ENCODE results near the gene ADD2. TPM values are rescaled to one million over a fixed set of nuclear protein-coding genes. Genes with fewer than 3 reads are reported as not detected.

ADD2 gene
- total RNA-seq, 1 experiment from 2014 or later, result 124 TPM

DNA sequence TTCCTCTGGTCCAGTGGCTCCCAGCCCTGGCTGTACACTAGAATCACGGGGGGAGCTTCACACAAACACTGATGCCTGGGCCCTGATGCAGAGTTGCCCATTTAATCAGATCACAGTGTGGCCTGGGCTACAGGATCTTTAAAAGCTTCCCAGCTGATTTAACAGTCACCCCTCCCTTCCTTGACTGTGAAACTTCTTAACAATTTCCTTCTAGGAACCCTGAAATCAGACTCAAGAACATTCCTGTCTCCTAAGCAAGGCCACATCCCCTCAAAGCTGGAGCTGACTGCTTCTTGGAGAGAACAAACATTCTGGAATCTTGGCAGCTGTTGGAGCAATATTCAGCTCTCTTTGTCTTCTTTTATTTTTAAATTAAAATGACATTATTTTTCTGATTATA is 88.7 kb downstream of the ADD2 start:
- no peak overlapping the region for H3T11ph ChIP-seq (ENCODE audit: low read length)
- H2AFZ ChIP-seq (ENCODE audit: low read length), result no peak overlapping the region
- no peak overlapping the region for H3K4ac ChIP-seq (ENCODE audit: low read depth, low read length)
- no peak overlapping the region for H2BK20ac ChIP-seq (ENCODE audit: low read depth, low read length, poor library complexity, severe bottlenecking)
- H2BK15ac ChIP-seq (ENCODE audit: low read depth, low read length), result no peak overlapping the region
- Mint-ChIP-seq H3K4me1 (no peaks in the 10 kb centered on the region), H3K4me3 (no peak overlapping the region), H3K9me3 (no peaks in the 10 kb centered on the region), H3K27me3 (ENCODE audit: low read depth) (no peaks in the 10 kb centered on the region), H3K36me3 (ENCODE audit: insufficient read depth in 1 of 3, low read depth in 3 of 3) (peaks cover 53 to 88% (median 70%) of the 10 kb centered on the region in 3 experiments), H3K27ac (no peak overlapping the region; a peak in 1 of 7 replicates)
- TF ChIP-seq, protein P1, sequence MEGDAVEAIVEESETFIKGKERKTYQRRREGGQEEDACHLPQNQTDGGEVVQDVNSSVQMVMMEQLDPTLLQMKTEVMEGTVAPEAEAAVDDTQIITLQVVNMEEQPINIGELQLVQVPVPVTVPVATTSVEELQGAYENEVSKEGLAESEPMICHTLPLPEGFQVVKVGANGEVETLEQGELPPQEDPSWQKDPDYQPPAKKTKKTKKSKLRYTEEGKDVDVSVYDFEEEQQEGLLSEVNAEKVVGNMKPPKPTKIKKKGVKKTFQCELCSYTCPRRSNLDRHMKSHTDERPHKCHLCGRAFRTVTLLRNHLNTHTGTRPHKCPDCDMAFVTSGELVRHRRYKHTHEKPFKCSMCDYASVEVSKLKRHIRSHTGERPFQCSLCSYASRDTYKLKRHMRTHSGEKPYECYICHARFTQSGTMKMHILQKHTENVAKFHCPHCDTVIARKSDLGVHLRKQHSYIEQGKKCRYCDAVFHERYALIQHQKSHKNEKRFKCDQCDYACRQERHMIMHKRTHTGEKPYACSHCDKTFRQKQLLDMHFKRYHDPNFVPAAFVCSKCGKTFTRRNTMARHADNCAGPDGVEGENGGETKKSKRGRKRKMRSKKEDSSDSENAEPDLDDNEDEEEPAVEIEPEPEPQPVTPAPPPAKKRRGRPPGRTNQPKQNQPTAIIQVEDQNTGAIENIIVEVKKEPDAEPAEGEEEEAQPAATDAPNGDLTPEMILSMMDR (conservative IDR thresholded peaks at IDR 0.05), result no peak
- H4K20me1 ChIP-seq (ENCODE audit: control insufficient read depth, insufficient read depth, insufficient read length), result no peaks in the 10 kb centered on the region
- H2AK5ac ChIP-seq (ENCODE audit: insufficient read length, low read length), result no peak overlapping the region
- H3K9ac ChIP-seq (ENCODE audit: extremely low read depth, insufficient read length, low read length), result no peak overlapping the region
- no peaks in the 10 kb centered on the region for H3K23me2 ChIP-seq (ENCODE audit: insufficient read length, low read depth, low read length, poor library complexity, severe bottlenecking)
- H3K27me3 ChIP-seq (ENCODE audit: insufficient read depth, low read length), result no peaks in the 10 kb centered on the region
- no peak overlapping the region for H2BK120ac ChIP-seq (ENCODE audit: low read depth, low read length, poor library complexity, severe bottlenecking)
- H4K5ac ChIP-seq (ENCODE audit: insufficient read length, low read depth, low read length), result no peak overlapping the region
- H3K14ac ChIP-seq (ENCODE audit: insufficient read depth, low read length), result no peak overlapping the region
- no peak overlapping the region for H3K18ac ChIP-seq (ENCODE audit: insufficient read length, low read depth, low read length)
- no peak overlapping the region for H3K27ac ChIP-seq (ENCODE audit: insufficient read length, low read depth, low read length)
- no peak overlapping the region for H2BK5ac ChIP-seq (ENCODE audit: insufficient read length, low read length)
- peak; percentile 6 for DNase-seq
- no peak overlapping the region for H3K23ac ChIP-seq (ENCODE audit: insufficient read length, low read depth, low read length)
- H4K8ac ChIP-seq (replicated peaks; ENCODE audit: insufficient read length, low read depth, low read length), result no peak overlapping the region
- WGBS (ENCODE audit: extremely low coverage, insufficient read length, low lambda C conversion rate), result no CpG with 5 or more reads among the region's 1 CpG
- H3K79me2 ChIP-seq (ENCODE audit: insufficient read depth, low read length), result no peaks in the 10 kb centered on the region
- H3K9me3 ChIP-seq (ENCODE audit: control insufficient read depth, low read depth, low read length), result no peaks in the 10 kb centered on the region
- H4K91ac ChIP-seq (ENCODE audit: insufficient read length, low read depth, low read length), result no peak overlapping the region
- no peak overlapping the region for H3K56ac ChIP-seq (ENCODE audit: insufficient read length, low read depth, low read length)
- H2BK12ac ChIP-seq (ENCODE audit: insufficient read length, low read depth, low read length), result no peak overlapping the region
- no peak overlapping the region for H3K4me2 ChIP-seq (ENCODE audit: insufficient read depth, insufficient read length, low read length)
- no peaks in the 10 kb centered on the region for H3K79me1 ChIP-seq (ENCODE audit: insufficient read depth, low read depth, low read length, poor library complexity, severe bottlenecking)
- H3K4me1 ChIP-seq (ENCODE audit: insufficient read depth, low read length), result no peaks in the 10 kb centered on the region

Data from H9 (cell line).